Measurements from ENCODE around the gene SLC5A2.

Gene SLC5A2

GRCh38 chr16:31474773-31475738 lies 7.9 kb upstream of the SLC5A2 start:
- H3K9ac ChIP-seq (ENCODE audit: low read depth, low read length) = no peak overlapping the region
- H3K4me2 ChIP-seq (ENCODE audit: insufficient read depth, low read length) = no peak overlapping the region
- no peak overlapping the region for H3K4me3 ChIP-seq (ENCODE audit: low read depth in 1 of 2, low read length in 2 of 2)
- no peaks in the 10 kb centered on the region for H3K27me3 ChIP-seq (ENCODE audit: insufficient read depth, low read length, poor library complexity)
- DNase-seq (no peak), ATAC-seq (ENCODE audit: insufficient read depth, low read depth) (no peak)
- H3K27ac ChIP-seq (ENCODE audit: low read length) = no peak overlapping the region
- H3K36me3 ChIP-seq (ENCODE audit: insufficient read depth, low read length) = no peaks in the 10 kb centered on the region
- H3K9me3 ChIP-seq (ENCODE audit: insufficient read depth, low read length, severe bottlenecking) = no peaks in the 10 kb centered on the region
- H4K20me1 ChIP-seq (ENCODE audit: insufficient read depth, low read length) = no peaks in the 10 kb centered on the region
- no peak for TF ChIP-seq CTCF (IDR thresholded peaks at IDR 0.05; ENCODE audit: borderline replicate concordance, extremely low read depth, low read length, poor library complexity, severe bottlenecking)
- no peak for TF ChIP-seq EZH2 (IDR thresholded peaks at IDR 0.05; ENCODE audit: borderline replicate concordance, low read depth, low read length, severe bottlenecking)
- H2AFZ ChIP-seq (ENCODE audit: low read depth, low read length) = no peak overlapping the region
- H3K79me2 ChIP-seq (ENCODE audit: insufficient read depth, low read length) = no peaks in the 10 kb centered on the region
- peaks cover 18% of the 10 kb centered on the region for H3K4me1 ChIP-seq (ENCODE audit: insufficient read depth, low read length)

DNA sequence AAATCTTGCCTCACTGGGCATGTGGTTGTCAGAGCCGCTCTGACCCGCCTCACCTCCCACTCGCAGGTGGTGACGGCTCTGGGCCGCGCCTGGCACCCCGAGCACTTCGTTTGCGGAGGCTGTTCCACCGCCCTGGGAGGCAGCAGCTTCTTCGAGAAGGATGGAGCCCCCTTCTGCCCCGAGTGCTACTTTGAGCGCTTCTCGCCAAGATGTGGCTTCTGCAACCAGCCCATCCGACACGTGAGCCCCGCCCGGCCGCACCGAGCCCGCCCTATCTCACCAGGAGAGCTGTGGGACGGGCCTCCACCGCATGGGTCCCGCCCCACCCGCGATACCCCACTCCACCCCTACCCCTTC lies 7.0 kb upstream of the SLC5A2 start:
- Histone ChIP-seq H3K27ac (ENCODE audit: low read length) (no peak overlapping the region; the same call in 1 of the 2 replicates), H3K9me3 (ENCODE audit: insufficient read depth, low read length, severe bottlenecking) (no peaks in the 10 kb centered on the region), H4K20me1 (ENCODE audit: insufficient read depth, low read length) (no peaks in the 10 kb centered on the region), H3K4me2 (ENCODE audit: insufficient read depth, low read length) (peak overlapping the region; percentile 77), H3K4me3 (ENCODE audit: low read depth in 1 of 2, low read length in 2 of 2) (peak overlapping the region in 1 of 2 experiments; percentile 58; a peak in 2 of 4 replicates), H3K79me2 (ENCODE audit: insufficient read depth, low read length) (no peaks in the 10 kb centered on the region), H3K4me1 (ENCODE audit: insufficient read depth, low read length) (peaks cover 18% of the 10 kb centered on the region), H3K27me3 (ENCODE audit: insufficient read depth, low read length, poor library complexity) (no peaks in the 10 kb centered on the region), H3K36me3 (ENCODE audit: insufficient read depth, low read length) (no peaks in the 10 kb centered on the region), H3K9ac (ENCODE audit: low read depth, low read length) (peak overlapping the region; percentile 66; the same call in 1 of the 2 replicates), H2AFZ (ENCODE audit: low read depth, low read length) (no peak overlapping the region)
- no peak for ATAC-seq (ENCODE audit: insufficient read depth, low read depth)
- no peak for TF ChIP-seq CTCF (IDR thresholded peaks at IDR 0.05; ENCODE audit: borderline replicate concordance, extremely low read depth, low read length, poor library complexity, severe bottlenecking)
- TF ChIP-seq EZH2 (IDR thresholded peaks at IDR 0.05; ENCODE audit: borderline replicate concordance, low read depth, low read length, severe bottlenecking) = no peak
- no peak for DNase-seq

DNA sequence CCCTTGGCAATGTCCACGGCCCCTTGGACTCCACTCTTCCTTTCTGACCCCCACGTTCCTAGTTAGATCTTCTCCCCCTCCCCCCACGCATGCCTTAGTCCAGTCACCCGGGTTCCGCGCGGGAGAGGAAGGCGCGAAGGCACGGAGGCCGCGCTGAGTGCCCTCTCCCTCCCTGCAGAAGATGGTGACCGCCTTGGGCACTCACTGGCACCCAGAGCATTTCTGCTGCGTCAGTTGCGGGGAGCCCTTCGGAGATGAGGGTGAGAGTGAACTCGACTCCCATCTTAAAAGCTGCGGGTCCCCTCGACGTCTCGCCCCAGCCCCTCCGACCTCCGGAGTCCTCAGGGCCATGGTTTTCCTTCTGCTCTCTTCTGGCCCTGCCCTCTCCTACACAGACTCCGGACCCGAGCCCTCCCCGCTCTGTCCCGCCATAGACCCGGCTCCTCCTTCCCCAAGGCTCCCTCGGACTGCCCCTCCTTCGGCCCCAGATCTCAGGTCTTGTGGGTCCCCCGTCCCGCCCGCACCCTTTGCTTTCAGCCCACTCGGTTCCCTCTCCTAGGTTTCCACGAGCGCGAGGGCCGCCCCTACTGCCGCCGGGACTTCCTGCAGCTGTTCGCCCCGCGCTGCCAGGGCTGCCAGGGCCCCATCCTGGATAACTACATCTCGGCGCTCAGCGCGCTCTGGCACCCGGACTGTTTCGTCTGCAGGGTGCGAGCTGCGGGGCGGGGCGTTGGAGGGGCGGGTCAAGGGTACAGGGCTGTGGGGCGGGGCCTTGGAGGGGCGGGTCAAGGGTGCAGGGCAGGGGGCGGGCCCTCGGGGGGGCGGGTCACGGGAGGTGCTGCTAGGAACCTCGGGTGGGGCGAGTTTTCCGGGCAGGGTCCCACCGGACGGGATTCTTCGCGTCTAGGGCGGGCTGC lies 6.4 kb upstream of the SLC5A2 start:
- H3K9ac ChIP-seq (ENCODE audit: low read depth, low read length) = peak overlapping the region; percentile 66
- H3K27me3 ChIP-seq (ENCODE audit: insufficient read depth, low read length, poor library complexity) = no peaks in the 10 kb centered on the region
- ATAC-seq (ENCODE audit: insufficient read depth, low read depth) (peak; percentile 92), DNase-seq (peak; percentile 92)
- no peaks in the 10 kb centered on the region for H3K36me3 ChIP-seq (ENCODE audit: insufficient read depth, low read length)
- H3K27ac ChIP-seq (ENCODE audit: low read length) = peak overlapping the region; percentile 64
- peak overlapping the region; percentile 77 for H3K4me2 ChIP-seq (ENCODE audit: insufficient read depth, low read length)
- no peaks in the 10 kb centered on the region for H3K9me3 ChIP-seq (ENCODE audit: insufficient read depth, low read length, severe bottlenecking)
- TF ChIP-seq EZH2 (IDR thresholded peaks at IDR 0.05; ENCODE audit: borderline replicate concordance, low read depth, low read length, severe bottlenecking) (no peak), CTCF (IDR thresholded peaks at IDR 0.05; ENCODE audit: borderline replicate concordance, extremely low read depth, low read length, poor library complexity, severe bottlenecking) (no peak)
- peaks cover 18% of the 10 kb centered on the region for H3K4me1 ChIP-seq (ENCODE audit: insufficient read depth, low read length)
- peak overlapping the region; percentile 84 for H2AFZ ChIP-seq (ENCODE audit: low read depth, low read length)
- no peaks in the 10 kb centered on the region for H3K79me2 ChIP-seq (ENCODE audit: insufficient read depth, low read length)
- no peaks in the 10 kb centered on the region for H4K20me1 ChIP-seq (ENCODE audit: insufficient read depth, low read length)
- H3K4me3 ChIP-seq (ENCODE audit: low read depth in 1 of 2, low read length in 2 of 2) = peak overlapping the region; percentile 7 to 58; a peak in 3 of 4 replicates

All from DND-41 (cell line).